Fibroblast of skin of abdomen (primary cell): ENCODE results near the gene OCA2. TPM values are rescaled to one million over a fixed set of nuclear protein-coding genes. Genes with fewer than 3 reads are reported as not detected.
"Not testable (repeated sequence)": the region's sequence is repeated elsewhere in the genome, so short reads cannot be mapped to it uniquely, and the experiment has no call there.

Experiments
- DNase-seq: peaks from one replicate; pipeline ENCODE4 v3.0.0-alpha.2; 2013
- polyA plus RNA-seq, 2 experiments: library from polyadenylated mRNA; unstranded; fragments of 120-200 nt; gene quantifications; one replicate each; pipeline ENCODE4 v1.2.1, GENCODE V29; 2013; ENCODE audit not compliant: insufficient read length in 2 of 2

Gene OCA2
- 0.12 TPM for polyA plus RNA-seq (2013, experiment 1 of 2; ENCODE audit: insufficient read length)
- polyA plus RNA-seq (2013, experiment 2 of 2; ENCODE audit: insufficient read length) = 0.07 TPM

GRCh38 chr15:28098766-28099554, at the start of gene OCA2:
TSS of gene OCA2 (minus strand) at chr15:28099315. CDS start at chr15:28081874, 17,441 bp downstream.
- DNase-seq = peak; percentile 62

- DNase-seq = no peak
Measured at GRCh38 chr15:28147801-28148200, 48.7 kb upstream of the OCA2 start.

- not testable (repeated sequence) for DNase-seq
Measured at GRCh38 chr15:28145419-28145818, 46.3 kb upstream of the OCA2 start.

- DNase-seq = no peak
Measured at GRCh38 chr15:28140062-28140461, 40.9 kb upstream of the OCA2 start.

GRCh38 chr15:28137408-28138039, 38.4 kb upstream of the OCA2 start:
- DNase-seq = not testable (repeated sequence)

GRCh38 chr15:28136236-28136904, 37.3 kb upstream of the OCA2 start:
- DNase-seq = not testable (repeated sequence)

- peak; percentile 20 for DNase-seq
Measured at GRCh38 chr15:28133281-28133680, 34.2 kb upstream of the OCA2 start.

- peak; percentile 36 for DNase-seq
Measured at GRCh38 chr15:28132524-28133275, 33.6 kb upstream of the OCA2 start.

- DNase-seq = no peak
Measured at GRCh38 chr15:28131946-28132345, 32.8 kb upstream of the OCA2 start.

GRCh38 chr15:28131400-28131799, 32.3 kb upstream of the OCA2 start:
- no peak for DNase-seq

GRCh38 chr15:28130651-28131050, 31.5 kb upstream of the OCA2 start:
- DNase-seq = no peak

GRCh38 chr15:28129231-28129848, 30.2 kb upstream of the OCA2 start:
- no peak for DNase-seq

GRCh38 chr15:28128031-28128430, 28.9 kb upstream of the OCA2 start:
- DNase-seq = no peak

- no peak for DNase-seq
Measured at GRCh38 chr15:28127036-28127435, 27.9 kb upstream of the OCA2 start.

- DNase-seq = peak; percentile 52
Measured at GRCh38 chr15:28125673-28126651, 26.8 kb upstream of the OCA2 start.

GRCh38 chr15:28124841-28125240, 25.7 kb upstream of the OCA2 start:
- no peak for DNase-seq

GRCh38 chr15:28123408-28124023, 24.4 kb upstream of the OCA2 start:
- peak; percentile 64 for DNase-seq

- DNase-seq = no peak
Measured at GRCh38 chr15:28122038-28122949, 23.2 kb upstream of the OCA2 start.

GRCh38 chr15:28121577-28121976, 22.5 kb upstream of the OCA2 start:
- DNase-seq = not testable (repeated sequence)
